HG02763 (cell line): ENCODE data around the gene CLDN12.
A peak's percentile ranks its signal among the peaks of the same experiment; 100 is the strongest.
"Not testable (repeated sequence)": the region's sequence is repeated elsewhere in the genome, so short reads cannot be mapped to it uniquely, and the experiment has no call there.

Source experiments
- ATAC-seq: cut with Tn5 transposase; IDR thresholded peaks from one replicate; pipeline ENCODE4 v1.9.1; 2021; ENCODE audit warnings: mild to moderate bottlenecking, moderate library complexity; ENCODE audit not compliant: unreplicated experiment

CLDN12 gene

DNA sequence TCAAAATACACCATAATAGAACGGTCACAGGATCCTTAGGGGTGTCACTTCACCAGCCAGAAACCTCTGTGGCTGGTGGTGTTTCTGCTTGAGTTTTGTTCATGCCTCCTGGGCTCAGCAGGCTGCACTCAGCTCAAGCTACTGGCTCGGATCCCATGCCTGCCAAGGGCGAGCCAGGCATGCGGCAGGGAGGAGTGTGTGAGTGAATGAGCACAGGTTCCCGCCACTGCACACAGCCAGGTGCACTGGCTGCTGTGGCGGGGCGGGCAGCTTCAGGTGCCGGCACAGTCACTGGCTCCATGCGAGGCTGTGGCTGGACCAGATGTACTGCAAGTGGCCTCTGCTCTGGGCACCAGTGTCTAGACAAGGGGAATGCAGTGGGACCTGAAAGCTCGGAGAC lies 29.5 kb downstream of the CLDN12 start:
- ATAC-seq = no peak

DNA sequence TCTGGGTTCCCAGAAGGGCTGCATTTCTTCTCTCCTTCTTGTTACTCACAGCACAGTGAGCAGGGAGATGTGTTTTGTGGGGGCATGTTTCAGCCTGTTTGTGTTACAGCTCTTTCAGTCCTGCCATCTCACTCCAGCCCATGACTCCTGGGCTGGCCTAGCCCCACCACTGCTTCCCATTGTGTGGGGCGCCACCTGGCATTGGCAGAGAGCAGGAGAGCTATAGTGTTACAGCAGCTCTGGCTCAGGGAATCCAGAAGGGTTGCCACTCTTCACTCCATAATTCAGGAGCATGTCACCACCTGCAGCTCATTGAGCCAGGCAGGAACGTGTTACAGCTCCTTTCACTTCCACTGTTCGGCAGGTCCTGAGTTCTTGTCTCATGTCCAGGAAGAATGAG lies 30.0 kb downstream of the CLDN12 start:
- no peak for ATAC-seq

DNA sequence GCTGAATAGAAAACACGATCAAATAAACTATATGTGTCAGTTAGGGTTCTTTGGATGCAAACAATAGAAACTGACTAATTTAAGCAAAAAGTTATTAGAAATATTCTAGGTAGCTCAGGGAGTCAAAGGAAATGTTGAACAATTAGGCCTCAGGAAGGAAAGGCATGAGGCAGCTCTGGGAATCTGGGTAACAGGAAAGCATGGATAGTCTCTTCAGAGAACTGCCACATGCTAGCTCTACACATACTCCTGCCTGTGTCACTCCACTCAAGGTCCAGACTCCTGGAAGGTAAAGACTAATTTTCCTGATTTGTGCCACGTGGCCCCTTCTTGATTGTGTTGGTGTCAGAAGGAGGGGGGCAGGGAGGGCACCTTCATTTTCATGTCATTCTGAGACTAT lies 42.4 kb downstream of the CLDN12 start:
- ATAC-seq = no peak

DNA sequence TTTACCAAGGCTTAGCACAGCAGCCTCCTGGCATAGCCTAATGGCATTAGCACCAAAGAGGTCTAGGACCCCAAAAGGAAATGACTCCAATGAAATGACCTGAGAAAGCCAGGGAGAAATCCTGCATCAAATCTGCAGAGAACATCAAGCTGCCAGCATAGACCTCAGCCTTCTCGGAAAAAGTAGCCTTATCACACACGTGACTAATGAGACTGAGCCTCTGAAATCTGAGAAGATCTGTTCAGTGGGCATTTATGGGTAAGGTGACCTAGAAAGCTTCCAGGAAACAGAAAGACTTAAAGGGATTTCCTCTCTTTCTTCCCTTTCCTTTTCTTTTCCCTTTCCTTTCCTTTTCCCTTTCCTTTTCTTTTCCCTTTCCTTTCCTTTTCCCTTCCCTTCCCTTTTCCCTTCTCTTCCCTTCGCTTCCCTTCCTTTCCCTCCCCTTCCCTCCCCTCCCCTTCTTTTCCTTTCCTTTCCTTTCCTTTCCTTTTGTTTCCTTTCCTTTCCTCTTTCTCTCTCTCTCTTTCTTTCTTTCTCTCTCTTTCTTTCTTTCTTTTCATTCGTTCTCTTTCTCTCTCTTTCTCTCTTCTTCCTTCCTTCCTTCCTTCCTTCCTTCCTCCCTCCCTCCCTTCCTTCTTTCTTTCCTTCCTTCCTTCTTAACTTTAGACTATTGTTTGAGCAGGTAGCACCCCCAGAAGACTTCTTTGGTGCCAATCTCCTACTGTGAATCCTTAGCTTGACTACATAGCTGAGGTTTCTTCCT lies 43.1 kb downstream of the CLDN12 start:
- no peak for ATAC-seq

DNA sequence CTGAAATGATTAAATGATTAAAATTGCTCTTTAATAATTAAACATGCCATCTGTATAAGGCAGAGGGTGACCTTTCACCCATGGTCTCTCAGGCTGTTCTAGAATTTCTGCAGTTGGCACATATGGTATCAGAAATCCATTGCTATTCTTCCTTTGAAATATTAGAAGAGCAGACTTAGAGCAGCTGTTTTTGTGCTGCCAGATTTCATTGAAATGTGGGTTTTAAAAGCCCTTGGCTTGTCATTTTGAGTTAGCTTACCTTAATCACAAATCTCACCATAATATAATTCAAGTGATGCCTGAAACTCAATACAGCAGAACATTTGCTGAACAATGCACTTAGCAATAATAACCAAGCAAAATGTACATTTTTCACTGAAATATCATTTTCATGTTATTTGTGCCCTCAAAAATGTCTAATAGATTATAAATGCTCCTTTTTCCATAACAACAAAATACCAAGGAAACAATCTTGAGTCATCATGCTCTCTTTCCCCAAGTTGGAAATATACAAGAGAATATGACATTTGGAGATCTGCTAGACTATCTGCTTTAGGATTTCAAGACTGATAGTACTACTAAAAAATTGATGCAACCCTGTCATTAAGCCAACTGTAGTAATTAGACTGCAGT lies 50.1 kb downstream of the CLDN12 start:
- ATAC-seq = no peak

DNA sequence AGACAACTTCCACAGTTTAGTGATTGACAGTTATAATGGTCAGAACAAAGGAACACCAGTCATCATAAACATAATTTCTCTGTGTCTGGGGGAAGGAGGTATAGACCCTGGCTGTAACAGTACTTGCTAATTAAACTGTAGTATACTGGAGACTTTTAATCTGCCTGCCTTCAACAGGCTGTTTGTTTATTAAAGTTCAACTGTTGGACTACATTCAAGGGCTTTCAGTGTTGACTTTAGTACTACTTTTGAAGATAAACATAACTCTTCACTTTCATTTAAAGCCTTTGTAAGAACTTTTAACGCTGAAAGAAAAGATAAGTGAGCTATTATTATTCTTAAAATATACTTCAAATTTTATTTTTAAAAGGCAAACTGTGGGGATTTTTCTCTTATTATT lies 50.7 kb downstream of the CLDN12 start:
- no peak for ATAC-seq

DNA sequence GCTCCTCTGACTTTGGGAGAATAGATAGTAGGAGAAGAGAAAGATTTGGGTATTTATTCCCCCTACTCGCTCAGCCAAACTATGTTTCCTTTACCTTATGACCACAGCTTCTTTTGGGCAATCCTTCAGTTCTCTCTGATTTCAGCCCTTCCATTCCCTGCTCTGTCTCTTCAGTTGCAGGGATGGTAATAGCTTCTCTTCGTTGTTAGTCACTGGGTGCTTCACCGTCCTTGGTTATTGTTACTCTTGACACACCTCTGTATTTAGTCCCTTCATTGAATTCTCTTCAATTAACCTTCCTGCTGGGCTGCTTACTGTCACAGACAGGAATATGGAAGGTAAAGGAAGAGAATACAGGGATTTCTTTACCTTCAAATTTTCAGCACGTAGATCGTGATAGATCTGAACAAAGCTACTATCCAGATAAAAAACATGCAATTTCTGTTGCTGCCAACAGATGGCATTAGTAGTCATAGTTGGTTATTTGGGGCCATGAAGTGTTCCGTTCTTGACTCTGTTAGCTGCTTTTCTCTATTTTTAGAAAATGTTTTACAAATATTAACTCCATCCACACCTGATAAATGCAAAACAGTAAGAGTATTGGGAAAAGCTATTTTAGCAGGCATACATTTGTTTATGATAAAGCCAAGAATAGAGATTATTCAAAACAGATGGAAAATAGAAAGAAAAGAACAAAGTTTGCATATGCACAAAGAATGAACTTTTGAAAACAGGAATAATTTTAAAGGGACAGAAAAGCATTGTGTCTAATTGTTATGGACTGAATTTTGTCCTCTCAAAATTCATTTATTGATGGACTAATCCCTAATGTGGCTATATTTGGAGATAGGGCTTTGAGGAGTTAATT lies 52.1 kb downstream of the CLDN12 start:
- ATAC-seq = peak; percentile 92

DNA sequence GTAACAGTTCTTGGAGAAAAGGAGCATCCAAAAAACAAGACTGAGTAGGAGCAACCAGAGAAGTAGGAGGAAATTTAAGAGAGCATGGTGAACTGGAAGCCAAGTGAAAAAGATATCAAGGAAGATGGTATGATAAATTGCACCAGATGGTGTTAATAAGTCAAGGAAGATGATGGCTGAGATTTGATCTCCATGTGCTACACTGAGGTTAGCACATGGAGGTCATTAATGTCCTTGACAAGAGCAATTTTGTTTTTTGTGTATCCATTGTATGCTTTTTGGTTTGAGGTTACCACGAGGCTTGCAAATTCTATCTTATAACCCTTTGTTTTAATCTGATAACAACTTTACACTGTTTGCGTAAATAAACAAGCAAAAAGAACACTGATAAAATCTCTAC lies 54.8 kb downstream of the CLDN12 start:
- ATAC-seq = no peak

DNA sequence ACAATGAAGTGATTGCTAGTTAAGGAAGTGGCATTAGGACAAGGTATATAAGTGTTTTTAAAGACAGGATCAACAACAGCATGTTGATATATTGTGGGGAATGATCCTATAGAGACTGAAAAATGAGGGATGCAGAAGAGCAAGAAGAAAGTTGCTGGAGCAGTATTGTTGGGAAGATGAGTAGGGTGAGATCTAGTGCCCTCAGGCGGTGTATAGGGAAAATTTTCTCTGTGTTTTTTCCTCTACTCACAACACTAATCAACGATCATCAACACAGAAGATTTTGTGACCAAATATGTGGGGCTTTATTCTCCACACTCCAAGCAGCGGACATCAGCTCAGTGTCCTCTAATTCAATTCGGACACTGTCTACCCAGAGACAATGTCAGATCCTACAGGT lies 56.6 kb downstream of the CLDN12 start:
- ATAC-seq = no peak

DNA sequence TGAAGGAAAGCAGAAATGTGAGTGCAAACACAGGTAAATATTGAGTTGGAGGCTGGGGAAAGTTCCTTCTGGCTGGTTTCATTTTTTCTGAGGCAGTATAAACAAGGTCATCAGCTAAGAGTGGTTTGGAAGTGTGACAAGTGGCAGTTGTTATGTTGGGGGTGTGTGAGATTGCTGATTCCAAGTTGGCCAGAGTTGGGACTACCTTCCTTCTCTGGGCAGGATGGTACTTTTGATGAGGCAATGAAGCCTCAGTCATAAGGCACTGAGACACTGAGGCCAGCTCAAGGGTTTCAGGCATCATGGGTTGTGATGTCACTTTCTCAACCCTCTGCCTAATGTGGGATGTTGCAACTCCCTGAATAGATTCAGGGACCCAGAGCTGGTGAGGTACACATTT lies 58.0 kb downstream of the CLDN12 start:
- no peak for ATAC-seq

DNA sequence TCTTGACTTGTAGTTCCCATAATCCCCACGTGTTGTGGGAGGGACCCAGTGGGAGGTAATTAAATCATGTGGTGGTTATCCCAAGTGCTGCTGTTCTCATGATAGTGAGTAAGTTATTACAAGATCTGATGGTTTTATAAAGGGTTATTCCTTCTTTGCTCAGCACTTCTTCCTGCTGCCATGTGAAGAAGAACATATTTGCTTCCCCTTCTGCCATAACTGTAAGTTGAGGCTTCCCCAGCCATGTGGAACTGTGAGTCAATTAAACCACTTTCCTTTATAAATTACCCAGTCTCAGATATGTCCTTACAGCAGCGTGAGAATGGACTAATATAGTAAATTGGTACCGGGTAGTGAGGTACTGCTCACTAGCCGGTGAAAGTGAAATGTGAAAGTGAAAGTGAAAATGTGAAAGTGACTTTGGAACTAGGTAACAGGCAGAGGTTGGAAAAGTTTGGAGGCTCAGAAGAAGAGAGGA lies 59.9 kb downstream of the CLDN12 start:
- not testable (repeated sequence) for ATAC-seq
